Measurements from ENCODE around the gene FBF1. TPM values are rescaled to one million over a fixed set of nuclear protein-coding genes. Genes with fewer than 3 reads are reported as not detected.

The FBF1 gene
- total RNA-seq, 6 experiments from 2014 or later: 0.86 to 3.1 (median 2.7) TPM

DNA sequence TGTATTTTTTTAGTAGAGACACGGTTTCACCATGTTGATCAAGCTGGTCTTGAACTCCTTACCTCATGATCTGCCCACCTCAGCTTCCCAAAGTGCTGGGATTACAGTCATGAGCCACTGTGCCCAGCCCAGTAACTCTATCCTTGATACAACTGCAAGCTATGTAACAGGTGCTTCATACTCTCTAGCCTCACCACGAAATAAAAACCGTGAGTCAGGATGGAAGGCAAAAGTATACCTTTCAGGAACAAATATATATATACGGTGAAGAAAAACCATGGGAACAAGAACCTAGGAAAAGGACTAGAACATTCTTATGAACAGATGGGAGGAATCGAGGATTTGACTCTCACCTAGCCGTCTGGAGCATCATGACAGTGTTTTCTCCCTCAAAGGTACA, 9.6 kb upstream of the FBF1 start:
- Histone ChIP-seq H3K27me3 (no peaks in the 10 kb centered on the region), H3K27ac (no peak overlapping the region), H3K9me3 (no peaks in the 10 kb centered on the region), H3K4me1 (no peaks in the 10 kb centered on the region), H3K4me3 (no peak overlapping the region), H3K36me3 (peaks cover 37 to 98% (median 67%) of the 10 kb centered on the region in 4 donors)
- TF ChIP-seq POLR2A (IDR thresholded peaks at IDR 0.05): no peak
- ATAC-seq (no peak), DNase-seq (no peak)
- intact Hi-C loops (cut with DNase I): no loop called here
- WGBS (ENCODE audit: insufficient coverage, low coverage, low lambda C conversion rate, missing lambda C conversion rate): 89% methylated on average over 6 of the region's 6 CpGs

GRCh38 chr17:75945211-75945610, 4.4 kb upstream of the FBF1 start:
- no peak overlapping the region for H3K4me3 ChIP-seq
- no peak overlapping the region for H3K27ac ChIP-seq
- 51% methylated on average over 2 of the region's 2 CpGs for WGBS (ENCODE audit: insufficient coverage, low coverage, low lambda C conversion rate, missing lambda C conversion rate)
- DNase-seq: no peak
- no peaks in the 10 kb centered on the region for H3K27me3 ChIP-seq
- no peaks in the 10 kb centered on the region for H3K9me3 ChIP-seq
- ATAC-seq: no peak
- TF ChIP-seq, protein P1, sequence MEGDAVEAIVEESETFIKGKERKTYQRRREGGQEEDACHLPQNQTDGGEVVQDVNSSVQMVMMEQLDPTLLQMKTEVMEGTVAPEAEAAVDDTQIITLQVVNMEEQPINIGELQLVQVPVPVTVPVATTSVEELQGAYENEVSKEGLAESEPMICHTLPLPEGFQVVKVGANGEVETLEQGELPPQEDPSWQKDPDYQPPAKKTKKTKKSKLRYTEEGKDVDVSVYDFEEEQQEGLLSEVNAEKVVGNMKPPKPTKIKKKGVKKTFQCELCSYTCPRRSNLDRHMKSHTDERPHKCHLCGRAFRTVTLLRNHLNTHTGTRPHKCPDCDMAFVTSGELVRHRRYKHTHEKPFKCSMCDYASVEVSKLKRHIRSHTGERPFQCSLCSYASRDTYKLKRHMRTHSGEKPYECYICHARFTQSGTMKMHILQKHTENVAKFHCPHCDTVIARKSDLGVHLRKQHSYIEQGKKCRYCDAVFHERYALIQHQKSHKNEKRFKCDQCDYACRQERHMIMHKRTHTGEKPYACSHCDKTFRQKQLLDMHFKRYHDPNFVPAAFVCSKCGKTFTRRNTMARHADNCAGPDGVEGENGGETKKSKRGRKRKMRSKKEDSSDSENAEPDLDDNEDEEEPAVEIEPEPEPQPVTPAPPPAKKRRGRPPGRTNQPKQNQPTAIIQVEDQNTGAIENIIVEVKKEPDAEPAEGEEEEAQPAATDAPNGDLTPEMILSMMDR (IDR thresholded peaks at IDR 0.05): no peak
- H3K36me3 ChIP-seq: peaks cover 15 to 54% (median 34%) of the 10 kb centered on the region in 4 donors
- H3K4me1 ChIP-seq: peaks cover 0 to 6% (median 2%) of the 10 kb centered on the region in 4 donors
- intact Hi-C loops (cut with DNase I): no loop called here

- H3K27me3 ChIP-seq: no peaks in the 10 kb centered on the region
- intact Hi-C loops (cut with DNase I): no loop called here
- TF ChIP-seq, protein P1 (IDR thresholded peaks at IDR 0.05): no peak
- no peak for TF ChIP-seq POLR2A (IDR thresholded peaks at IDR 0.05)
- H3K36me3 ChIP-seq: peaks cover 6 to 37% (median 25%) of the 10 kb centered on the region in 4 donors
- DNase-seq (no peak), ATAC-seq (no peak)
- H3K9me3 ChIP-seq: no peaks in the 10 kb centered on the region
- no peak overlapping the region for H3K4me3 ChIP-seq
- WGBS (ENCODE audit: insufficient coverage, low coverage, low lambda C conversion rate, missing lambda C conversion rate): 38% methylated on average over 1 of the region's 1 CpG
- H3K4me1 ChIP-seq: peaks cover 0 to 6% (median 3%) of the 10 kb centered on the region in 4 donors
- H3K27ac ChIP-seq: no peak overlapping the region
Observed at GRCh38 chr17:75943491-75943890, 2.6 kb upstream of the FBF1 start.

DNA sequence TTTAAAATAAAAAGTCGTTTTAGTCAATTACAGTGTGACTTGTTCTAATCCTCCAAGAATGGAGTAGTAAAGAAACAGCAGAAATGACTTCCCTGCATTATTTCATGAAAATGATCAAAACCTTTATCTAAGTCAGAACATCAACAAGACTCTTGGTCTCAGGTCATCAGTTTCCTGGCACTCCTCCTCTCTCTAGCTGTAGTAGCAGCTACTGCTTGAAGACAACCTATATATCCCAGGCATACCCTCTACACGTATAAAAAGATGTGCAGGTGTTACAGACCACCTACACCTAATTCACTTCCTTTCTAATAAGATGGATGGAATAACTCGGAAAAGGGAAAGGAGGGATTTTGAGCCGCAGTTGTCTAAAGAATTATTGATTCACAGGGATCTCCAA, 1.6 kb upstream of the FBF1 start:
- H3K27ac ChIP-seq: no peak overlapping the region
- no peak overlapping the region for H3K4me3 ChIP-seq
- peaks cover 0 to 6% (median 3%) of the 10 kb centered on the region in 4 donors for H3K4me1 ChIP-seq
- ATAC-seq (no peak), DNase-seq (no peak)
- peaks cover 6 to 27% (median 17%) of the 10 kb centered on the region in 4 donors for H3K36me3 ChIP-seq
- no peaks in the 10 kb centered on the region for H3K27me3 ChIP-seq
- intact Hi-C loops (cut with DNase I): no loop called here
- TF ChIP-seq, protein P1 (IDR thresholded peaks at IDR 0.05): no peak
- no peak for TF ChIP-seq POLR2A (IDR thresholded peaks at IDR 0.05)
- WGBS (ENCODE audit: insufficient coverage, low coverage, low lambda C conversion rate, missing lambda C conversion rate): 93% methylated on average over 4 of the region's 4 CpGs
- no peaks in the 10 kb centered on the region for H3K9me3 ChIP-seq

DNA sequence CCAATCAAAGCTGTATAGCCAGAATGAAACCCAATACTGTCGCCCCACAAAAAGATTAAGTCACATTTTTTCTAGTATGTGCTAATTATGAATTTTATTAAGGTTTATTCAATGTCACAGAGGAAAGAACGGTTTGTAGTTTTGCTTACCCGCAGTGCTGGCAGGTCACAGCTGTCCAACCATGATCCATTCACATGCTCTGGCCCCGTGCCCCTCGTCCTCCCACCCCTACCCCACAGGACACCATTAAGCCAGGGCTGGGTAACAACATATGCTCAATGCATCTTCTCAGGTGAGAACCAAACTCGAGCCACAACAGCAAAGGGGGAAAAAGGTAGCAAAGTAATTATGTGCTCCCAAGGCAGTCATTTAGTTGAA, 589 bp upstream of the FBF1 start:
- 22% methylated on average over 6 of the region's 6 CpGs for WGBS (ENCODE audit: insufficient coverage, low coverage, low lambda C conversion rate, missing lambda C conversion rate)
- peaks cover 0 to 6% (median 3%) of the 10 kb centered on the region in 4 donors for H3K4me1 ChIP-seq
- peak overlapping the region in 2 of 3 donors; percentile 65 to 82 for H3K4me3 ChIP-seq
- ATAC-seq: peak; percentile 2 to 37 (median 4)
- H3K27me3 ChIP-seq: no peaks in the 10 kb centered on the region
- intact Hi-C loops (cut with DNase I): no loop called here
- peaks cover 6 to 17% (median 11%) of the 10 kb centered on the region in 4 donors for H3K36me3 ChIP-seq
- no peak for TF ChIP-seq POLR2A (IDR thresholded peaks at IDR 0.05)
- TF ChIP-seq, protein P1 (IDR thresholded peaks at IDR 0.05): no peak
- peak overlapping the region in 1 of 3 donors; percentile 9 for H3K27ac ChIP-seq
- H3K9me3 ChIP-seq: no peaks in the 10 kb centered on the region
- DNase-seq: no peak

Data from right lobe of liver (tissue), 6 donors.